Measurements from ENCODE around the gene ABL2.
A peak's percentile ranks its signal among the peaks of the same experiment; 100 is the strongest.
"Not testable (repeated sequence)": the region's sequence is repeated elsewhere in the genome, so short reads cannot be mapped to it uniquely, and the experiment has no call there.

Gene ABL2

DNA sequence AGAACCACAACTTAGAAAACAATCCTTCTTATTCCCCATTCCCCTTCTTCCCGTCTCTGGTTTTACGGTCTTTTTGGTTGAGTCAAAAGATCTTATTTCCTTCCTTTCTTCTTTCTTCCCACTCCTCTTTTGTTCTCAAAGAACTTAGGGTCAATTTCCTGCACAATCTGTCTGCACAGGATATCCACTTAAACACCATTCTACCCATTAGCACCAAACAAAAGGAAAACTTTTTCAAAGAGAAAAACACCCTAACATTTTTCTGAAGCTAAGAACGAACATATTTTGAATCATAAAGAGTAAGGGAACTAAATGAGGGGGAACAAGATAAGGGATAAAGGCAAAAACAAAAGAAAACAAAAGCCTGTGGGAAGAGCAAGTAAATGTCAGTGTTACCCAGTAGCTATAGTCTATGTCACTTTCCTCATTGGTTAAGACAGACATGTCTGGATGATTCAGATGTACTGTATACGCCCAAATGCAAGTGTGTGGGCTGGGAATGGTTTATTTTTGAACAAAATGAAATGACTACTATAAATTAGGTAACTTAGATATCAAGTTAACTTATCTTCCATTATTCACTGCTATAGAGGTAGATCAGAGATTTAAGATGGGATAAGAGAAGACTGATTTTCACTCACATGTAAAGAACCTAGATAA is 87.8 kb downstream of the ABL2 start:
- no peak for FAIRE-seq
- DNase-seq (ENCODE audit: extremely low spot score, insufficient read length, low read depth), result no peak

- not testable (repeated sequence) for FAIRE-seq; DNase-seq (ENCODE audit: extremely low spot score, insufficient read length, low read depth)
These were observed 90.7 kb downstream of the ABL2 start for GRCh38 chr1:179138755-179139154.

GRCh38 chr1:179137617-179138255 is 91.7 kb downstream of the ABL2 start:
- FAIRE-seq (no peak), DNase-seq (ENCODE audit: extremely low spot score, insufficient read length, low read depth) (no peak)

DNA sequence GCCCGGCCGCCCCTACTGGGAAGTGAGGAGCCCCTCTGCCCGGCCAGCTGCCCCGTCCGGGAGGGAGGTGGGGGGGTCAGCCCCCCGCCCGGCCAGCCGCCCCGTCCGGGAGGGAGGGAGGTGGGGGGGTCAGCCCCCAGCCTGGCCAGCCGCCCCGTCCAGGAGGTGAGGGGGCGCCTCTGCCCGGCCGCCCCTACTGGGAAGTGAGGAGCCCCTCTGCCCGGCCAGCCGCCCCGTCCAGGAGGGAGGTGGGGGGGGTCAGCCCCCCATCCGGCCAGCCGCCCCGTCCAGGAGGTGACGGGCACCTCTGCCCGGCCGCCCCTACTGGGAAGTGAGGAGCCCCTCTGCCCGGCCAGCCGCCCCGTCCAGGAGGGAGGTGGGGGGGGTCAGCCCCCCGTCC is 93.8 kb downstream of the ABL2 start:
- not testable (repeated sequence) for DNase-seq (ENCODE audit: extremely low spot score, insufficient read length, low read depth); FAIRE-seq

DNA sequence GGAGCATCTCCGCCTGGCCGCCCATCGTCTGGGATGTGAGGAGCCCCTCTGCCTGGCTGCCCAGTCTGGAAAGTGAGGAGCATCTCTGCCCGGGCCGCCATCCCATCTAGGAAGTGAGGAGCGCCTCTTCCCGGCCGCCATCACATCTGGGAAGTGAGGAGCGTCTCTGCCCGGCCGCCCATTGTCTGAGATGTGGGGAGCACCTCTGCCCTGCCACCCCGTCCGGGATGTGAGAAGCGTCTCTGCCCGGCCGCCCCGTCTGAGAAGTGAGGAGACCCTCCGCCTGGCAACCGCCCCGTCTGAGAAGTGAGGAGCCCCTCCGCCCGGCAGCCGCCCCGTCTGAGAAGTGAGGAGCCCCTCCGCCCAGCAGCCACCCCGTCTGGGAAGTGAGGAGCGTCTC is 94.3 kb downstream of the ABL2 start:
- DNase-seq (ENCODE audit: extremely low spot score, insufficient read length, low read depth); FAIRE-seq: not testable (repeated sequence)

DNA sequence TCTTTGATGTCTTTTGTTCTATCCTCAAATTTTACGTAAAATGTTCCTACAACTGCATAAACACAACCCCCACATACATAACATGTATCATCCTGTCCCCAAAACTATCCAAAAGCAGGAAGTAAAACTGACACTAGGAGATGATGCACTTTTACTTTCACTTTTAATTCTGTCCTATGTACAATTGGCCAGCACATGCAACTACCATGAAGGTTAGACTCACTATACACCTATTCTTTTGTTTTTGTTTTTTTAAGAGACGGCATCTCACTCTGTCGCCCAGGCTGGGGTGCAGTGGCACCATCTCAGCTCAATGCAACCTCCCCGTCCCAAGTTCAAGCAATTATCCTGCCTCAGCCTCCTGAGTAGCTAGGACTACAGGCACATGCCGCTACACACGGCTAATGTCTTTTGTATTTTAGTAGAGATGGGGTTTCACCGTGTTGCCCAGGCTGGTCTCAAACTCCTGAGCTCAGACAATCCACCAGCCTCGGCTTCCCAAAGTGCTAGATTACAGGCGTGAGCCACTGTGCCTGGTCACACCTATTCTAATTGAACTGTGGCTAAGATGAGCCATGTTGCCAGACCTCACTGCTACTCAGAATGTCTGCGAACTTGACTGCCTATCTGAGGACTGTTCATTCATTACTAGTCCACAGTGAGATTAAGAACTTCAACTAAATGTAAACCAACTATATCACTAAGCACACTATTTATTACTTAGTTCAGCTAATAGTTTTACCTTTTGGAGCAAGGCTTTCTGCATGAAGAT is 99.6 kb downstream of the ABL2 start:
- peak; percentile 37 for DNase-seq (ENCODE audit: extremely low spot score, insufficient read length, low read depth)
- FAIRE-seq, result peak; percentile 80

DNA sequence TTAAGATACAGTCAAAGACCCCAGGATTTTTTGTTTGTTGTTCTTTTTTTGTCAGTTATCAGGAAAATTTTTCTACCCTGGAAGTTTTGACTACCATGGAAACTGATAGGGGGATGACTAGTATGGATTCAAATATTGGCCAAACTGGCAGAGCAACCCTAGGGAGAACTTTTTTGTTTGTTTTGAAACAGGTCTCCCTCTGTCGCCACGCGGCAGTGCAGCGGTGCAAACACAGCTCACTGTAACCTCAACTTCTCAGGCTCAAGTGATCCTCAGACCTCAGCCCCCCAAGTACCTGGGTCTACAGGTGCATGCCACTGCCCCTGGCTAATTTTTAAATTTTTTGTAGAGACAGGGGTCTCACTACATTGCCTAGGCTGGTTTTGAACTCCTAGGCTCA is 101.0 kb downstream of the ABL2 start:
- FAIRE-seq, result no peak

GRCh38 chr1:179127163-179127895 is 102.1 kb downstream of the ABL2 start:
- DNase-seq (ENCODE audit: extremely low spot score, insufficient read length, low read depth) (no peak), FAIRE-seq (no peak)

More for the DNA sequence above, 101.0 kb downstream of the ABL2 start:
- DNase-seq (ENCODE audit: extremely low spot score, insufficient read length, low read depth), result no peak

- FAIRE-seq (no peak), DNase-seq (ENCODE audit: extremely low spot score, insufficient read length, low read depth) (no peak)
These were observed 103.0 kb downstream of the ABL2 start for GRCh38 chr1:179126338-179127060.

DNA sequence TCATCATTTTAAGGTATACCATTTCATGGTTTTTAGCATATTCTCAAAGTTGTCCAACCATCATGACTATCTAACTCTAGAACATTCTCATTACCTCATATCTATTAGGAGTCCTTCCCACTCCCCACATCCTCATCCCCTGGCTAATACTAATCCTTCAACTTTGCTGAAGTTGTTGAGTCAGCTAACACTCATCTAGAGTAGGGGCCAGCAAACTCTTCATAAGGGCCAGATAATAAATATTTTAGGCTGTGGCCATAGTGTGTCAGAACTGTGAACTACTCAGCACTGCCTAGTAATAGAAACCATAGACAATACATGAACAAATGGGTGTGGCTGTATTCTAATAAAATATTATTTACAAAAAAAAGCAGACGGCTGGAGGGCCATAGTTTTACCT is 104.6 kb downstream of the ABL2 start:
- DNase-seq (ENCODE audit: extremely low spot score, insufficient read length, low read depth) (no peak), FAIRE-seq (no peak)

GRCh38 chr1:179121159-179121938 is 108.1 kb downstream of the ABL2 start:
- peak; percentile 79 for FAIRE-seq
- DNase-seq (ENCODE audit: extremely low spot score, insufficient read length, low read depth), result no peak

DNA sequence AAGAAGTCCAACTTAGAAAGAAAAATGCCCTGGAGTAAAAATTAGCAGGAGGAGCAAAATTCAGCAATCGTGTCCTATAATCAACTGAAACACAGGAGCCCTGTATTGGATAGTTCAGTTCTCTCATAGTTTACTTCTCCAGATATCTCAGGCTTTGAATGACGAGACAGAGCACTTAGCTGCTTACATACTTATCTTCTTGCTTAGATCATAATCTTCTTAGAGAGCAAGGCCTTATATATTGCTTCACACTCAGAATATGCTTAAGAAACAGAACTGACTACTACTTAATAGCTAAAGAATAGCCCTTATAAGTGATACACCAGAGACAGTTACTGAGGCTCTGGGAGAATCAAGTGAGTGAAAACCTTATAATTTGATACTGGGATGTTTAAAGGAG is 108.7 kb downstream of the ABL2 start:
- DNase-seq (ENCODE audit: extremely low spot score, insufficient read length, low read depth), result no peak

DNA sequence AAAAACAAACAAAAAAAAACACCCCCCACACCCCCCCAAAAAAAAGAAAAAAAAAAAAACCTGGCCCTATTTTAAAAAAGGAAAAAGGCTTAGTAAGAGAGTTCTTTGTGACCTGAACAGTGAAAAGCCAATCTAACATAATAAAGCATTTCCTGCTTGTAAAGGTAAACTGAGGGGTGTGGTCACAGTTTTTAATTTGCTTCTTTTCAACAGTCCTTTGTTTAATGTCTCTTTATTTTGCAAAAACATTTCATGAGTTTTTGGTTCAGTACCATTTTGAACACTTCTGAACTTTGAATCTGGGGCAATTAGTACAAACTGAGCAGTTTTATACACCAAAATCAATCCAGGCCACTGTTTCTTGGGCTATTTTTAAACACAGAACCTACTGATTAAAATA is 110.0 kb downstream of the ABL2 start:
- no peak for DNase-seq (ENCODE audit: extremely low spot score, insufficient read length, low read depth)
- no peak for FAIRE-seq

More for the DNA sequence above, 108.7 kb downstream of the ABL2 start:
- FAIRE-seq, result no peak

GRCh38 chr1:179115181-179115580 is 114.3 kb downstream of the ABL2 start:
- FAIRE-seq, result no peak
- DNase-seq (ENCODE audit: extremely low spot score, insufficient read length, low read depth), result no peak

- DNase-seq (ENCODE audit: extremely low spot score, insufficient read length, low read depth) (no peak), FAIRE-seq (no peak)
These were observed 120.8 kb downstream of the ABL2 start for GRCh38 chr1:179108644-179109043.

DNA sequence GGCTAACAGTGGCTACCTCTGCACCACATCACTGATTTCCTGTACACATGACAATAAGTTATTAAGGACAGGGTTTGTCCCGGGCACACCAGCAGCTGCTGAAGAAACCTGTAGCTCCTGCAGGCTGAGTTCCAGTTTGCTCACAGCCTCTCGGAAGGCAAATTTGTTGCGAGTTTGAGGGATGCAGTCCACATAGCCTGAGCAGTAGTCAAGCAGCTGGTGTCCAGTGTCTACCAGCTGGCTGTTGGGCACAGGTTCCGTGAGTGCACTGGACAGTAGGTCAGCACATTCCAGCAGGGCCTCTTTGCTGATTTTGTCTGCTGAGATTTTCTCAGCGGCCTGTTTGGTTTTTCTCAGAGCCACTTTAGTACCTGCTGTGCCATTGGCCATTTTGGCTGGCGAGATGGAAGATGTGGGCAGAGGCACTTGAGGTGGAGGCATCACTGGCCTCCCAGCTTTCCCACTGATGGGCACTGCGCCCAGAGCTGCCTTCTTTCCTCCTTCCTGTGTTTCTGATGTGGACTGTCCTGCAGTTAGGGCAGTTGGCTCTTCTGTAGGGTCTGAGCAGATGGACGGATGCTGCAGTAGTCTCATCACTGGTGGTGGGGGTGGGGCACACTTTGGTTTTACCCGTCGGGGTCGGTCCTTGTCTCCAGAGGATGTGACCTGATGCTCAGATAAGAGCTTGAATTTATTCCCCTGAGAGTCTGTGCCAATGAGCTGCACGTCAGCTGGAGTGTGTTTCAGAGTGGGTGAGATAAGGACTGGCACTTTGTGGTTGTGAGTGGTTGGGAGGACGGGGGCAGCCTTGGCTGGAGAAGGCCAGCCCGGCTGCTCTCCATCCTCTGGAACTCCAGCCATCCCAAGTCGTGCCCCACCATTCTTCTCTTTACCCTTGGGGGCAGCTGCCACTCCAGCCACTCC is 121.5 kb downstream of the ABL2 start:
- no peak for DNase-seq (ENCODE audit: extremely low spot score, insufficient read length, low read depth)
- FAIRE-seq, result no peak

DNA sequence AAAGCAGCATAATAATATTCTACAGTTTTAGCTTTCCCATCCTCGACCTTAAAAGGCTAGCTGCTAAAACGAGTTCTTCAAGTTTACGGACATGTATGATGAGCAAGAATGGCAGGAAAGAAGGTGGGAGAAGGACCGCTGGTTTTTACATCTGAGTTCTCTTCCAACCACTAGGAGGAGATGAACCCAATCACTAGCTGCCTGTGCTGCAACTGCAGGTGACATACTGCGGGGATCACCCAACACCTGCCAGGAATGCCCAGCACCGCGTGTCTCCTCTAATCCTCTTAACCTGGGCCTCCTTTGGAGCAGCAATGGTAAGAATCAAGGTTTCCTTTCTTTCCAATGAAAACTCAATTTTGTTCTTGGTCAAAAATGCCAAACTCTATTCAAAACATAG is 124.1 kb downstream of the ABL2 start:
- no peak for DNase-seq (ENCODE audit: extremely low spot score, insufficient read length, low read depth)
- FAIRE-seq, result no peak

- FAIRE-seq (no peak), DNase-seq (ENCODE audit: extremely low spot score, insufficient read length, low read depth) (no peak)
These were observed 124.7 kb downstream of the ABL2 start for GRCh38 chr1:179104611-179105250.
